Adrenal gland (tissue), 5 donors: ENCODE results near the gene SLC3A2.

Experiments used
- POLR2A ChIP-seq, 2 donors: fragments of 450-650 bp; IDR thresholded peaks; one replicate each; pipeline ENCODE4 v1.6.1; 2017; ENCODE audit warnings: antibody characterized with exemption in 2 of 2, mild to moderate bottlenecking in 2 of 2, moderate library complexity in 1 of 2
- TF ChIP-seq, protein P1 (sequence below), 6 experiments: fragments of 450-650 bp in 4 of 6; fragments of 200-600 bp in 2 of 6; sonication (generic) in 1 of 6; IDR thresholded peaks; 1 replicate in 5 of 6; 2 replicates in 1 of 6; pipeline versions ENCODE4 v1.5.1 to v1.8.0; 2016 to 2021; ENCODE audit warnings: antibody characterized with exemption in 6 of 6, mild to moderate bottlenecking in 2 of 6, moderate library complexity in 1 of 6
- donor health status: DM: no; HTN: no; CAD: no.

- no peak for TF ChIP-seq POLR2A (IDR thresholded peaks at IDR 0.05)
- TF ChIP-seq, protein P1, sequence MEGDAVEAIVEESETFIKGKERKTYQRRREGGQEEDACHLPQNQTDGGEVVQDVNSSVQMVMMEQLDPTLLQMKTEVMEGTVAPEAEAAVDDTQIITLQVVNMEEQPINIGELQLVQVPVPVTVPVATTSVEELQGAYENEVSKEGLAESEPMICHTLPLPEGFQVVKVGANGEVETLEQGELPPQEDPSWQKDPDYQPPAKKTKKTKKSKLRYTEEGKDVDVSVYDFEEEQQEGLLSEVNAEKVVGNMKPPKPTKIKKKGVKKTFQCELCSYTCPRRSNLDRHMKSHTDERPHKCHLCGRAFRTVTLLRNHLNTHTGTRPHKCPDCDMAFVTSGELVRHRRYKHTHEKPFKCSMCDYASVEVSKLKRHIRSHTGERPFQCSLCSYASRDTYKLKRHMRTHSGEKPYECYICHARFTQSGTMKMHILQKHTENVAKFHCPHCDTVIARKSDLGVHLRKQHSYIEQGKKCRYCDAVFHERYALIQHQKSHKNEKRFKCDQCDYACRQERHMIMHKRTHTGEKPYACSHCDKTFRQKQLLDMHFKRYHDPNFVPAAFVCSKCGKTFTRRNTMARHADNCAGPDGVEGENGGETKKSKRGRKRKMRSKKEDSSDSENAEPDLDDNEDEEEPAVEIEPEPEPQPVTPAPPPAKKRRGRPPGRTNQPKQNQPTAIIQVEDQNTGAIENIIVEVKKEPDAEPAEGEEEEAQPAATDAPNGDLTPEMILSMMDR (IDR thresholded peaks at IDR 0.05): no peak
Measured at GRCh38 chr11:62925745-62926679, 45.3 kb downstream of the SLC3A2 start.
